GM19463 (cell line): Measurements from ENCODE around the gene KIF23.
"Not testable (repeated sequence)": the region's sequence is repeated elsewhere in the genome, so short reads cannot be mapped to it uniquely, and the experiment has no call there.

Source experiments
- ATAC-seq: cut with Tn5 transposase; IDR thresholded peaks from one replicate; pipeline ENCODE4 v1.9.1; 2021; ENCODE audit warnings: mild to moderate bottlenecking, moderate library complexity; ENCODE audit not compliant: unreplicated experiment

KIF23 gene

GRCh38 chr15:69413822-69414700 is at the start of gene KIF23:
KIF23 (plus strand) TSS chr15:69414349; CDS start chr15:69414466, 117 bp downstream.
- ATAC-seq, result peak; percentile 96

DNA sequence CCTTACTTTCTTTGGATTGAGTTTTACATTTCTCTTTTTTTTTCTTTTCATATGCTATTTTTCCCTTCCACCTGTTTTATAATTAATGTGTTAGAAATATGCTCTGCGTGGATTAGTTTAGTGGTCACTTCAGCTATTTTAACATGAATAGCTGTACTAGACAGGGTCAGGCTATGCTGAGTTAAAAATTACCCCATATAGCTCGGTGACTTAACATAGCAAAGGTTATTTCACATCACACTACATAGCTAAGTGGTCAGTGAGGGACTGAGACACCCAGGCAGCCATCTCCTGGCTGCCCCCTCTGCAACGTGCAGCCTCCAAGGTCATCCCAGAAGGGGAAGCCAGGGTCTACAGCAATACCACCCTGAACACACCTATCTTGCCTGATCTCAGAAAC is 46.9 kb upstream of the KIF23 start:
- ATAC-seq, result no peak

DNA sequence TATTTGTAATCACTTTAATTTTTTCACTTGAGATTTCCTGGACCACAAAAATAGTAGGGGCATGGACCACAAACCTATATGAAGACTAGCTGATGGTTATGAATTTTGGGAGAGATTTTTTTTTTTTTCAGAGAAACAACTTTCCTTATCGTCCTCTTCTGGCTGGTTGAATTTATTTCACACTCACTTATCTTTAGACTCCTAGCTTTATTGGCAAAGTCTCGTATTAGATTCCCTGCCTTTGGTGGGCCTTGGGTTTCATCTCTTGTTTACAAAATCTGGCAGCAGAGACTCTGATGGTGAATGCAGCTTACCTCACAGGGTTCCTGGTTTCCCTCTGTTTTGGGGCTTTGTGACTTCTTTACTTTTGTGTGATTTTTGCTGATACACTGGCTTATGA is 44.5 kb upstream of the KIF23 start:
- no peak for ATAC-seq

DNA sequence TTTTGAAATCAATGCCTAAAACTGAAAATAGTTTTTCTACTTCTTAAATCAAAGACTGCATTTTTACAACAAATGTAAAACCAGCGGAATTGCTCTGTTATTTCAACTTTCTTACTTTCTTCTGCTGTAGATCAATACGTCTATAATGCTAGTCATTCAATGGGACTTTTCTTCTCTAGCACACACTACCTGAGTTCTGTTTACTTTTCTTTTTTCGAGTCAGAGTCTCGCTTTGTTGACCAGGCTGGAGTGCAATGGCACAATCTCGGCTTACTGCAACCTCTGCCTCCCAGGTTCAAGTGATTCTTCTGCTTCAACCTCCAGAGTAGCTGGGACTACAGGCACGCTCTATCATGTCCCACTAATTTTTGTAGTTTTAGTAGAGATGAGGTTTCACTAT is 40.7 kb upstream of the KIF23 start:
- ATAC-seq, result no peak

DNA sequence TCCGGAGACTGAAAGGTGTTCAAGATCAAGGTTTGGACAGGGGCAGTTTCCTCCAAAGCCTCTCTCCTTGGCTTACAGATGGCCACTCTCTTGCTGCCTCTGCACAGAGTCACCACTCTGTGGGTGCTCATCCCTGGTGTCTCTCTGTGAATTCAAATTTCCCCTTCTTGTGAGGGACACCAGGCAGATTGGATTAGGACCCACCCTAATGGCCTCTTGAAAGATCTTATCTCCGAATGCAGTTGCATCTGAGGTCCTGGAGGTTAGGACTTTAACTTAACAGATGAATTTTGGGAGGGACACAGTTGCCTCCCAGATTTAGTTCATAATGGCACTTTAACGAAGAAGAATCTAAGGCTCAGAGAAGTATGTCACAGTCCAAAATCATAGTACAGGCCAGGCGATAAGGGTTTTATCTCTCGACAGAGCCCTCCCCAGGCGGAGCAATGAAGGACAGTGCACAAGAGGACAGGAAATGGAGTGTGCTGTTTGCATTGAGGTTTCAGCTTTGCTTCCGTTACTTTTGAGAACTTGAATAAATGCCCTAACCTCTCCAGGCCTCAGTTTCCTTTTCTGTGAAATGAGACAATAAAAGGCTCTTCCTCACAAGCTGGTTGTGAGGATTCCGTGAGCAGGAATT is 38.9 kb upstream of the KIF23 start:
- no peak for ATAC-seq

DNA sequence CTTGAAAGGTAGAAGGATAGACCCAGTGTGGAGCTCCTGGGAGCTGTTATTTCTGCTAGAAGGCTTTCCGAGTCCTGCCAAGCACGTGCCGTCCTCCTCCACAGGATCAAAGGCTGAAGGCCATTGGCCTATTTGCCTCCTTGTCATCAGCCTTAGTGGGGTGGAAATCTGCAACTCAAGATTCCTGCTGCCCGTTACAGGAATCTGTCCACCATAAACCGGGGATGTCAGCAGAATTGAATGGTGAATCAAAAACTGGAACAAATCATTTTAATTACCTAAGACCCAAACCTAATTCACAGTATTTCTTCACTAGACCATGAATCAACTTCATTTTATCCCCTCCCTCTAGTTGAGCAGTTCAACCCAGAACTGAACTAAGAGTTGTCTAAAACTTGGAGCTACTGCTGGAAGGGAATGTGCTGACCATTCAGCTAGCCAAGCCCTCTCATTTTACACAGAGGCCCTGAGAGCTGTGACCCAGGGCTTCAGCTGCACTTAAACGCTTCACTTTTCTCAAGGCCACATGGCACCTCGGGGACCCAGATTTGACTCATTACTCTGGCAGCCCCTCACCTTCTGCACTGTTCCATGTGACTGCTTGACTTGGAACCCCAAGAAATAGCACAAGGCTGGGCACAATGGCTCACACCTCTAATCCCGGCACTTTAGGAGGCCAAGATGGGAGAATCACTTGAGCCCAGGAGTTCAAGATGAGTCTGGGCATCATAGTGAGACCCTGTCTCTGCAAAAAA is 36.8 kb upstream of the KIF23 start:
- no peak for ATAC-seq

GRCh38 chr15:69380100-69380725 is 33.9 kb upstream of the KIF23 start:
- ATAC-seq, result no peak

GRCh38 chr15:69380726-69381105 is 33.4 kb upstream of the KIF23 start:
- no peak for ATAC-seq

DNA sequence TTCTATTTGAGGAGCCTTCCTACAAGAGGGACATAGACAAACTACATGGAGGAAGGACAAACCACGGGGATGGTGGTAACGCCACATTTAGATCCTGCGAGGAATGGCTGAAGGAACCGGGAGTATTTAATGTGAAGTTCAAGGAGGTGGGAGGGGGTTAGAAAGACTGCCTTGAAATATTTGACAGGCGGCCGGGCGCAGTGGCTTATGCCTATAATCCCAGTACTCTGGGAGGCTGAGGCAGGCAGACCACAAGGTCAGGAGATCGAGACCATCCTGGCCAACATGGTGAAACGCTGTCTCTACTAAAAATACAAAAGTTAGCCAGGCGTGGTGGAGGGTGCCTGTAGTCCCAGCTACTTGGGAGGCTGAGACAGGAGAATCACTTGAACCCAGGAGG is 32.0 kb upstream of the KIF23 start:
- ATAC-seq, result not testable (repeated sequence)

- not testable (repeated sequence) for ATAC-seq
These were observed 30.1 kb upstream of the KIF23 start for GRCh38 chr15:69384066-69384465.

DNA sequence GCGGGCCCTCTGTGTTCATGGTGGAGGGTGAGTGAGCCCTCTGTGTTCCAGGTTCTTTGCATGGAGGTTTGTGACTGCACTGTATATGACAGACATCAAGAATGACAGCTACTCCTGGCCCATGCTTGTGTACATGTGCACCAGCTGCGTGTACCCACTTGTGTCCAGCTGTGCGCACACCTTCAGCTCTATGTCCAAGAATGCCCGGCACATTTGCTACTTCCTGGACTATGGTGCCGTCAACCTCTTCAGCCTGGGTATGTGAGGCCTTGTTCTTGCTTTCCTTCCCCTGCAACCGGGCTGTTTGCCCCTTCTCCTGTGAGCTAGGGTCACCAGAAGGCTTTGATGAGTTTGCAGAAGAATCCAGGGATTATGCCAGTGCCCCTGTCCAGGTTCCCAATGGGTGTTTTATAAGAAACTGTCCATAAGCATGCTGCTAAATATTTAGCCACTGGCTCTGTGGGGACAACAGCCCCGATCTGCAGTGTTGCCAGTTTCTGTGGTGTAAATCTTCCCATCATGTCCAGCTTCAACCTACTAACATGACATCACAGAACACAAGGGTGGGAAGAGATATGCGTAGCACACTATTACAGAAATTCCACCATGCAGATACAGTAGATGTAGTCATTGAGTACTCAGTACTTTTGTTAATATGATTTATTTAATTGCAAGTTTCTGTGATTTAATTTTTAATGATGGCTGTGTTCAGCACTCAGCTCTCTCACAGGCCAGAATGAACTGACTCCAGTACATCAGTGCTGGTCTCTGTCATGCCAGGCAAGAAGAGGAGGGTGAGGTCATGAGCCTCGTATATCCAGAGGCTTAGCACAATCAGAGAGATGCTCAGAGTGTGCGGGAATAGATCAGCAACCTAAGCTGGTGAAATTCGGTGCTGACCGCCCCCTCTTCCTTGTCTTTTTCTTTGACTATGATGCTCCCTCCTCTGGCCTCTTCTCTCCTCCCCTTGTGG is 29.2 kb upstream of the KIF23 start:
- ATAC-seq, result no peak

- ATAC-seq, result no peak
These were observed 28.3 kb upstream of the KIF23 start for GRCh38 chr15:69385831-69386230.

GRCh38 chr15:69386284-69386683 is 27.9 kb upstream of the KIF23 start:
- no peak for ATAC-seq

DNA sequence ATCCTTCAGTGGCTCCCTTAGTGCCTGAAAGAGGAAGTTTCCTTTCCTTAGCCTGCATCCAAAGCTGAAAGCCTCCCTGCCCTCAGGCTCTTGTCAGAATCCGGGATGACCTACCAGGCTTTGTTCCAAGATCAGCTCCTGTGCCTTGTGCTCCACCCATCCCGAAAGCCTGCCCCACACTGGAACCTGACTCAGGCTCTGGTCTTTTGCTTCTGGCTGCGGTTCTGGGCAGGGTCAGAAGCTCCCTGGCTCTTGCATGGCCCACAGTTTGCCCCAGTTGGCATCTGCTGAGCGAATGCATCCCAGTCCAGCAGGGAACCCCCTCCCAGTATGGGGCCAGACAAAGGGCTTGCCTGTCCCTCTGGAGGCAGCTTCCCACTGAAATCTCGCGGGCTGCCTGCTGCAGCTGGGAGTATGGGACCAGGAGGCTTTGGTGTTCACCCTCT is 25.9 kb upstream of the KIF23 start:
- no peak for ATAC-seq

GRCh38 chr15:69389426-69389825 is 24.7 kb upstream of the KIF23 start:
- no peak for ATAC-seq

DNA sequence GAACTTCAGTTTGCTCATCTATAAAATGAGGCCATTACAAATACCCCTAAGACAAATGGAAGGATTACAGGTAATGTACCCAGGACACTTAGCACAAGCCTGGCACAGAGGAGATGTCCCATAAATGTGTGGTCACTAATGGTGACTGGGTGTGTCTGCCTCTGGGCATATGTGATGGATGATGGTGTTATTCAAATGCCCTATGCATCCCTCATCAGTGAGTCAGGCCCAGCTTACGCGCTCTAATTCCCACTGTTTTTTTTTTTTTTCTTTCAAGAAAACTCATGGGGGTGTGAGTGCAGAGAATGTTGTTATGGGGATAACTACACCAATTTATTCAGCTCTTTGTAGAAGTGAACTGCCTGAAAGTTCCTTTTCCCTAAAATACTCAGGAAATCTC is 23.6 kb upstream of the KIF23 start:
- no peak for ATAC-seq

DNA sequence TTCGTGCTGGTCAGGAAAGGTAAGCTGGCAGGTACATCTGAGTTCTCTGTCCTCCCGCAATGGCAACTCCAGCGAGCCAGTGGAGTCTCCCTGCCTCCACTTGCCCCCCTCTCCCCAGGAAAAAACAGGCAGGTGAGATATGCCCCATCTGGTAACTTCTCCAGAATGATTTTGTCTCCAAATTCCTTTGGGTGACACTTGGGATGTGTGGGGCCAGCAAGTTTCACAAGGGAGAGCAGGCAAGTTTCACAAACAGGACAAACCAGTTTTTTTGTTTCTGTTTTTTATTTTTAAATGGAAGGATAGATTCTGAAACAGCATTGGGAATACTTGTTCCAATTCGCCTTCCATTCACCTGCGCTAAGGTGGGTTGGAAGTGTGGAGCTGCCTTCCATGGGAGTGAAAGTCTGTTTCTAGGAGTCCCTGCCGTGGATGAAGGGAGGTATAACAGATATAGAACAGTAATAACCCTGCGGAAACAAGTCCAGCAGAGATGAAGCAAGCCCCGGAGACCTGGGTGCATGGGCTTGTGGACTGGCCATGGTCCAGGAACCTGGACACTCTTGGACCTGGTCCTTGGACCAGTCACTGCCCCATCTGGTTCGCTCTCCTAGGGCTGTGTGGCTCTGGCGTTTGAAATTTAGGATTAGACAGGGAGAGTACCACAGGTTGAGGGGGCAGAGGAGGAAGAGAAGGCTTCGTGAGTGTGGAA is 22.9 kb upstream of the KIF23 start:
- no peak for ATAC-seq

DNA sequence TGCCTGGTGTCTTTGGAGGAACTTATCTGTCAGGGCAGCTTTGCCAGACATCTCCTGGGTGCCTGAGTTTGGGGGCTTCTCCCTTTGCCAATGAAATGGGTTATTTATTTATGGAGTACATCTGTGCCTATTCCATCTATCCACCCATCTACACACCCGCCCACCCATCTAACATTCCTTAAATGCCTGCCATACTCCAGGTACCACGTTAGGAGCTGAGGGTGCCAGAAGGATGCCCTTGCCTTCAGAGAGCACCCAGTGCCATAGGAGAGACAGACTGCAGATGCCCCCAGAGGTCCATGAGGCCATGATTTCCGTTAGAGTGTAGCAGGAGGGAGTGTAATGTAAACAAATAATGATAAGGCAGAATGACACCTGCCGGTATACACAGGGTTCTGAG is 21.8 kb upstream of the KIF23 start:
- ATAC-seq, result no peak

DNA sequence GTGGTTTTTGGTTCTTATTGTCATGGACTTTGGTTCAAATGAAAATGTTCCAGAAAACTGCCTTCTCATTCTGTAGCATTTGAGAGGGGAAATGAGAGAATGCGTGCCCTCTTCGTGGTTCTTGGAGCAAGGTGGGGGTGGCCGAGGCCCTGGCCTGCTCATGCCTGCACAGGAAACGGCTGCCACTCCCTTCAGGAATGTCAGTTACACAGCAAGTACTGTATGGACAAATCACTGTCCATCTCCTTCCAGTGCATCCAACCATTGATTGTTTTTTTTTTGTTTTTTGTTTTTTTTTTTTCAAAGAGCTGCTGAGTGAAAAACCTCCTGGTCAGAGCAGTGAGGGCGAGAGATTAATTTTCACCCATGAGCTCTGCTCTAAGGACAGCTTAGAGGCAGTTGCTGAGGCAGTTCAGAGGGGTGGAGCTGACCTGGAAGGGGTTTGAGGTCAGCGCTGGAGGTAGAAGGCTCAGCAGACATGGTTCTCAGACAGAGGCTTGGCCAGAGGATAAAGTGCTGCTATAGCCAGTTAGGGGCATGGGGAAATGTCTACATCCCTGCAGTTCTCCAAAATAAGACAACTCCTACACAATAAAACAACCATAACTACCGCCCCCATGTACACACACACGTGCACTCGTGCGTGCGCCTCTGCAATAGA is 20.2 kb upstream of the KIF23 start:
- ATAC-seq, result no peak
